Activated naive CD8-positive, alpha-beta T cell treated with anti-CD3 and anti-CD28 coated beads, Interleukin-2, amount 10 ng/mL, durations not matched to agents 7 days and 5 days (primary cell): ENCODE results near the gene BAHCC1. TPM values are rescaled to one million over a fixed set of nuclear protein-coding genes. Genes with fewer than 3 reads are reported as not detected.
A peak's percentile ranks its signal among the peaks of the same experiment; 100 is the strongest.

Experiments
- ATAC-seq: fragments of 150-1000 bp; cut with Tn5 transposase; one replicate; pipeline ENCODE4 v1.10.0; 2021; ENCODE audit warnings: low read depth, moderate library complexity
- POLR2A ChIA-PET: fragments of 350-600 bp; sonication (Branson Sonifier 250); formaldehyde crosslinking; loops from one replicate; lab custom pipeline; 2021; ENCODE audit warnings: antibody characterized with exemption; lab: Charles Lee
- DNase-seq: peaks from one replicate; pipeline ENCODE4 v3.0.0; 2021
- H3K27ac Mint-ChIP-seq: one replicate; pipeline ENCODE4 v1.8.0; 2022; ENCODE audit warnings: mild to moderate bottlenecking, mixed read lengths
- H3K27me3 Mint-ChIP-seq: one replicate; pipeline ENCODE4 v1.8.0; 2022; ENCODE audit warnings: mild to moderate bottlenecking, moderate library complexity, mixed read lengths
- H3K36me3 Mint-ChIP-seq: one replicate; pipeline ENCODE4 v1.8.0; 2021; ENCODE audit warnings: mild to moderate bottlenecking, mixed read lengths
- H3K4me1 Mint-ChIP-seq: one replicate; pipeline ENCODE4 v1.8.0; 2021; ENCODE audit warnings: mixed read lengths
- H3K4me3 Mint-ChIP-seq: one replicate; pipeline ENCODE4 v1.8.0; 2022; ENCODE audit warnings: mild to moderate bottlenecking, moderate library complexity, mixed read lengths
- H3K9me3 Mint-ChIP-seq: one replicate; pipeline ENCODE4 v1.8.0; 2021; ENCODE audit warnings: mixed read lengths
- total RNA-seq, 2 experiments: library from RNA; stranded (reverse); gene quantifications; one replicate each; pipeline ENCODE4 v1.2.3, GENCODE V29; 2021

BAHCC1 gene
- total RNA-seq, 2 experiments from 2014 or later = 0.86 to 1.0 TPM

- Mint-ChIP-seq H3K9me3 (no peaks in the 10 kb centered on the region), H3K36me3 (no peaks in the 10 kb centered on the region), H3K27ac (peak overlapping the region; percentile 63), H3K4me3 (no peak overlapping the region), H3K4me1 (peaks cover 4% of the 10 kb centered on the region), H3K27me3 (peaks cover 9% of the 10 kb centered on the region)
- no peak for DNase-seq
- peak; percentile 53 for ATAC-seq
- POLR2A ChIA-PET = no interaction called here
Measured at GRCh38 chr17:81438688-81439087, 43.4 kb downstream of the BAHCC1 start.

GRCh38 chr17:81440051-81440471, 44.8 kb downstream of the BAHCC1 start:
- Mint-ChIP-seq H3K27me3 (peaks cover 6% of the 10 kb centered on the region), H3K9me3 (no peaks in the 10 kb centered on the region), H3K27ac (no peak overlapping the region), H3K4me1 (peaks cover 4% of the 10 kb centered on the region), H3K36me3 (no peaks in the 10 kb centered on the region), H3K4me3 (no peak overlapping the region)
- POLR2A ChIA-PET = no interaction called here
- DNase-seq (no peak), ATAC-seq (no peak)

GRCh38 chr17:81440511-81441244, 45.4 kb downstream of the BAHCC1 start:
- Mint-ChIP-seq H3K27me3 (peaks cover 5% of the 10 kb centered on the region), H3K9me3 (no peaks in the 10 kb centered on the region), H3K4me1 (peaks cover 4% of the 10 kb centered on the region), H3K36me3 (no peaks in the 10 kb centered on the region), H3K27ac (no peak overlapping the region), H3K4me3 (no peak overlapping the region)
- DNase-seq = no peak
- no peak for ATAC-seq
- POLR2A ChIA-PET = interaction anchor here (0.6 kb wide), 1 partner anchor 75 kb away, joined by 3 read pairs; no protein-coding TSS in a partner anchor

GRCh38 chr17:81442791-81443190, 47.5 kb downstream of the BAHCC1 start:
- POLR2A ChIA-PET = no interaction called here
- no peaks in the 10 kb centered on the region for H3K9me3 Mint-ChIP-seq
- H3K4me1 Mint-ChIP-seq = peaks cover 4% of the 10 kb centered on the region
- peaks cover 5% of the 10 kb centered on the region for H3K27me3 Mint-ChIP-seq
- DNase-seq = no peak
- H3K4me3 Mint-ChIP-seq = no peak overlapping the region
- H3K27ac Mint-ChIP-seq = no peak overlapping the region
- no peak for ATAC-seq
- no peaks in the 10 kb centered on the region for H3K36me3 Mint-ChIP-seq

DNA sequence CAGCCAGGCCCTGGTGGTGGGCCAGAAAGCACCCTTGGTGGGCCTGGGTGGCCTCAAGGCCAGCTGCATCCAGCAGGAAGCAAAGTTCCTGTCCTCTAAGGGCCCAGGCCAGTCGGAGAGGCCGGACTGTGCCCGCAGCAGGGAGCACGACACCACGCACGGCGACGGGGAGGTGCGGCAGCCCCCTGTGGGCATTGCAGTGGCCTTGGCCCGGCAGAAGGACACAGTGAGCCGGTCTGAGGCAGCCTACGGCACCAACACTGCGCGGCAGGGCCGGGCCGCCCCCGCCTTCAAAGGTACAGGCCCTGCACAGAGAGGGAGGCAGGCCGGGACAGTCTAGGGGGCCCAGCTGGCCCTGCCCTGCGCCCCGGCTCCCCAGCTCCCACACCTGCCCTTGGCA, 48.0 kb downstream of the BAHCC1 start:
- no peak overlapping the region for H3K4me3 Mint-ChIP-seq
- ATAC-seq (no peak), DNase-seq (no peak)
- POLR2A ChIA-PET = no interaction called here
- H3K36me3 Mint-ChIP-seq = no peaks in the 10 kb centered on the region
- peaks cover 5% of the 10 kb centered on the region for H3K27me3 Mint-ChIP-seq
- no peaks in the 10 kb centered on the region for H3K9me3 Mint-ChIP-seq
- no peak overlapping the region for H3K27ac Mint-ChIP-seq
- H3K4me1 Mint-ChIP-seq = peaks cover 4% of the 10 kb centered on the region

DNA sequence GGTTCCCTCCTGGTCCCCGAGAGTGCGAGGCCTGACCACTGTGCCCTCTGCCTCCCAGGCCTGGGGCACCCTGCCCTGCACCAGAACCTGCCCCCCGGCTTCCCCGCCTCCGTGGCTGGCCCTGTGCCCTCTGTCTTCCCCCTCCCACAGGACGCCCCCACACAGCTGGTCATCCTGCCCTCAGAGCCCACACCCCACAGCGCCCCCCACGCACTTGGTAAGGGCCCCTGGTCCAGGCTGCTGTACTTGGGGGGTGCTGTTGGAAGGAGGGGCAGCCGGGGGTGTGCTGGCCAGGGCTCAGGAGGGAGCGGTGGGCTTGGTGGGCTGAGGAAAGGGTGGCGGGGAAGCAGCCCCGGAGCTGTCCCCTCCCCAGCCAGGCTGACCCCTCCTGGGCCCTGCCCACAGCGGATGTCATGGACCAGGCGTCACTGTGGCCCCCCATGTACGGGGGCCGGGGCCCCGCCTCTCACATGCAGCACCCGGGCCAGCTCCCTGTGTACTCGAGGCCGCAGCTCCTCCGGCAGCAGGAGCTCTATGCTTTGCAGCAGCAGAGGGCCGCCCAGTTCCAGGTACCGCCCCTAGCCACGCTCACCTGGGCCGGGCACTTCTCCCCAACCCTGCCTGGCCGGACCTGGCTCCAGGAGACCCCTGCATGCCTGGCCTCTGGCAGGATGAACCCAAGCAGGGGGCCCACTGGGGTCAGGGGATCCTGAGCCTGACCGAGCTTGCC, 49.5 kb downstream of the BAHCC1 start:
- POLR2A ChIA-PET = no interaction called here
- Mint-ChIP-seq H3K36me3 (no peaks in the 10 kb centered on the region), H3K27me3 (peaks cover 3% of the 10 kb centered on the region), H3K9me3 (no peaks in the 10 kb centered on the region), H3K4me3 (no peak overlapping the region), H3K4me1 (no peaks in the 10 kb centered on the region), H3K27ac (no peak overlapping the region)
- no peak for ATAC-seq
- DNase-seq = no peak

GRCh38 chr17:81445642-81446503, 50.6 kb downstream of the BAHCC1 start:
- peaks cover 3% of the 10 kb centered on the region for H3K27me3 Mint-ChIP-seq
- ATAC-seq = no peak
- H3K27ac Mint-ChIP-seq = no peak overlapping the region
- no peaks in the 10 kb centered on the region for H3K9me3 Mint-ChIP-seq
- H3K36me3 Mint-ChIP-seq = no peaks in the 10 kb centered on the region
- H3K4me1 Mint-ChIP-seq = no peaks in the 10 kb centered on the region
- POLR2A ChIA-PET = interaction anchor here (0.8 kb wide), 1 partner anchor 11 kb away, joined by 5 read pairs; no protein-coding TSS in a partner anchor
- no peak overlapping the region for H3K4me3 Mint-ChIP-seq
- DNase-seq = no peak

GRCh38 chr17:81447331-81447933, 52.2 kb downstream of the BAHCC1 start:
- POLR2A ChIA-PET = no interaction called here
- Mint-ChIP-seq H3K27me3 (no peaks in the 10 kb centered on the region), H3K4me1 (no peaks in the 10 kb centered on the region), H3K4me3 (no peak overlapping the region), H3K36me3 (no peaks in the 10 kb centered on the region), H3K27ac (no peak overlapping the region), H3K9me3 (no peaks in the 10 kb centered on the region)
- no peak for ATAC-seq
- no peak for DNase-seq

DNA sequence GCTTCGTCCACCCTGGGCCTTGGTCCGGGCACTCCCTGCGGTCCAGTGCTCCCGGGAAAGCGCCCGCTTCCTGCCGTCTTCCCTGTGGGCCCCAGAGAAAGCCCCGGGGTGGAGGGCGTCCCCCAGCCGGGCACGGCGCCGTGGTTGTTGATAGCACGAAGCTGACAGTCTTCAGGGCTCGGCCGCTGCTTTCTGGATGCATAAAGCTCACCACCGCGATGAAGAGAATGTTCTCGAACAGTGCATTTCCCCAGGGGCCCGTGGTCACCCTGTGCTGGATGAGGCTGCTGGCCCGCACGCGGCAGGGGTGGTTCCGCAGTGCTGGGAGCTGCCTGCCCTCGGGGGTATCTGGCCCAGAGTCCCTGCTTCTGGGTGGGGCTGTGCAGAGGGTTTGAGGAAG, 53.2 kb downstream of the BAHCC1 start:
- no peak overlapping the region for H3K27ac Mint-ChIP-seq
- no peak for ATAC-seq
- H3K4me3 Mint-ChIP-seq = no peak overlapping the region
- peaks cover 3% of the 10 kb centered on the region for H3K4me1 Mint-ChIP-seq
- POLR2A ChIA-PET = no interaction called here
- H3K27me3 Mint-ChIP-seq = no peaks in the 10 kb centered on the region
- H3K9me3 Mint-ChIP-seq = no peaks in the 10 kb centered on the region
- H3K36me3 Mint-ChIP-seq = no peaks in the 10 kb centered on the region
- no peak for DNase-seq

DNA sequence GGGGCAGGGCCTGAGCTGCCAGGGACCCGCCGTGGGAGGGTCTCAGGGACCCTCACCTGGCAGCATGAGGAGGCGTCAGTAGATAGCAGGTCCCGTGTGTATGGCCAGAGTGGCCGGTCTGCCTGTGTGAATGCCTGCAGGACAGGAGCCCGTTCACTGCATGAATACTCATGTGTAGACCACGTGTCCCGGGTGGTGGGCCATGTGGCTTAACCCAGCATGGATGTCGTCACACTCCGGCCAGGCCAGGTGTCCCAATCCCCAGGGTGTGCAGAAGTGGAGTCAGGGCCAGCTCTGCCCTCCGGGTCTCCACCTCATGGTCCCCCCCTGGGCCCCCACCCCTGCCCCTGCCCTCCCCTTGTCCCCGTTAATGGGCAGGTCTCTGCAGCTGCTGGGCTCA, 53.7 kb downstream of the BAHCC1 start:
- POLR2A ChIA-PET = no interaction called here
- no peak overlapping the region for H3K27ac Mint-ChIP-seq
- ATAC-seq (no peak), DNase-seq (no peak)
- H3K36me3 Mint-ChIP-seq = no peaks in the 10 kb centered on the region
- H3K4me1 Mint-ChIP-seq = peaks cover 5% of the 10 kb centered on the region
- H3K4me3 Mint-ChIP-seq = no peak overlapping the region
- no peaks in the 10 kb centered on the region for H3K9me3 Mint-ChIP-seq
- no peaks in the 10 kb centered on the region for H3K27me3 Mint-ChIP-seq

DNA sequence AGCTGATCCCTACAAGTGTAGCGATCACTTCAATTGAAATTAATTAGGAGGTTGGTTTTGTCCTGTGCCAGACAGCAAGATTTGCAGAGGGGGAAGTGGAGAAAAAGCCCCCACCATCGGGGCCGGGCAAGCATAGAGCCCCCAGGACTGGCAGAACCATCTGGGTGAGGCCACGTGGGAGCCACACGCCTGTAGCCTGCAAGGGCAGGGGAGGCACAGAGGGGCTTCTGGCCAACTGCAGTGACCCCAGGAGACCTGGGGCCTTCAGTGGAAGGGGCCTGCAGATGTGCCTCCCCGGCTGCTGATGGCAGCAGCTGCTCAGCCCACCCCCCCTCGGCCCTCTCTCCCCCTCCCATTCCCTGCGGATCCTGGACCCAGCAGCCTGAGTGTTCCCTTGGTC, 54.1 kb downstream of the BAHCC1 start:
- H3K9me3 Mint-ChIP-seq = no peaks in the 10 kb centered on the region

DNA sequence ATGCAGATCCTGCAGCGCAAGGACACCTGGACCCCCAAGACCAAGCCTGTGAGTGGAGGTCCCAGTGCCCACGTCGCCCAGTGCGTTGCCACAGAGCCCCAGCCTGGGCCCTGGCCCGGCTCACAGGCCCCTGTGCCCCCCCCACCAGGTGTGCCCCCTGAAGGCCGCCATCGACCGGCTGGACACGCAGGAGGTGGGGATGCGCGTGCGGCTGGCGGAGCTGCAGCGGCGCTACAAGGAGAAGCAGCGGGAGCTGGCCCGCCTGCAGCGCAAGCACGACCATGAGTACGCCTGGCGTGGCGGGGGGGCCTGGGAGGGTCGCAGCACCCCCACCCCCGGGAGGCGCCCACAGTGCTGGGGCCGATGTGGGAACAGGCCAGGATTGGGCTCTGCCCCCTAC, 56.6 kb downstream of the BAHCC1 start:
- DNase-seq = no peak
- ATAC-seq = no peak
- H3K4me1 Mint-ChIP-seq = peaks cover 8% of the 10 kb centered on the region
- H3K36me3 Mint-ChIP-seq = no peaks in the 10 kb centered on the region
- H3K27ac Mint-ChIP-seq = no peak overlapping the region
- H3K27me3 Mint-ChIP-seq = no peaks in the 10 kb centered on the region
- H3K4me3 Mint-ChIP-seq = no peak overlapping the region
- no peaks in the 10 kb centered on the region for H3K9me3 Mint-ChIP-seq
- POLR2A ChIA-PET = no interaction called here

More for the DNA sequence above, 54.1 kb downstream of the BAHCC1 start:
- Mint-ChIP-seq H3K4me1 (peaks cover 8% of the 10 kb centered on the region), H3K27me3 (no peaks in the 10 kb centered on the region), H3K36me3 (no peaks in the 10 kb centered on the region), H3K4me3 (no peak overlapping the region), H3K27ac (no peak overlapping the region)
- no peak for DNase-seq
- POLR2A ChIA-PET = no interaction called here
- ATAC-seq = no peak

DNA sequence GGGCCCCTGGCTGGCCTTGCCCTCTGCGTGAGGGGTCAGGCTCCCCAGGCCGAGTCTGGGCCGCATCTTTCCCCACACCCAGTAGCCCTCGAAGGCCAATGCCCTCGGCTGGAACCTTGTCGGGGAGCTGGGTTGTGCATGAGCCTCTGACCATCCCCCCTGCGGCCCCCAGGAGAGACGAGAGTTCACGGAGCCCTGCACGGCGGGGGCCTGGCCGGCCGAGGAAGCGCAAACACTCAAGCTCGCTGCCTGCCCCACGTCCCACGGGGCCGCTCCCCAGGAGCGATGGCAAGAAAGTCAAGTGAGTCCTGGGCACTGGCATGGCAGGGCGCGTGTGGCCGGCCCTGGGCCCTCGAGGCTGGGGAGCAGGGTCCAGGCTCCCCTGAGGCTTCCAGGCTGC, 57.3 kb downstream of the BAHCC1 start:
- Mint-ChIP-seq H3K27me3 (no peaks in the 10 kb centered on the region), H3K4me1 (peaks cover 8% of the 10 kb centered on the region), H3K36me3 (no peaks in the 10 kb centered on the region), H3K27ac (no peak overlapping the region), H3K9me3 (no peaks in the 10 kb centered on the region), H3K4me3 (no peak overlapping the region)
- no peak for ATAC-seq
- POLR2A ChIA-PET = no interaction called here
- no peak for DNase-seq
